Hypothalamus (tissue), 51 donors: Measurements from ENCODE around the gene RALGPS1.

Source experiments
- DNase-seq, 51 donors: peaks; one replicate each; lab custom pipeline; 2025; lab: John Stamatoyannopoulos, UW

RALGPS1 gene

GRCh38 chr9:127130661-127131538 lies 216.3 kb downstream of the RALGPS1 start:
- peak in 25 of 51 donors; percentile 17 to 69 (median 43) for DNase-seq

- no peak for DNase-seq
Measured at GRCh38 chr9:127131871-127132270, 217.3 kb downstream of the RALGPS1 start.

GRCh38 chr9:127132375-127132774 lies 217.8 kb downstream of the RALGPS1 start:
- no peak for DNase-seq

- DNase-seq = peak in 18 of 51 donors; percentile 22 to 81 (median 42)
Measured at GRCh38 chr9:127132921-127133647, 218.5 kb downstream of the RALGPS1 start.

DNA sequence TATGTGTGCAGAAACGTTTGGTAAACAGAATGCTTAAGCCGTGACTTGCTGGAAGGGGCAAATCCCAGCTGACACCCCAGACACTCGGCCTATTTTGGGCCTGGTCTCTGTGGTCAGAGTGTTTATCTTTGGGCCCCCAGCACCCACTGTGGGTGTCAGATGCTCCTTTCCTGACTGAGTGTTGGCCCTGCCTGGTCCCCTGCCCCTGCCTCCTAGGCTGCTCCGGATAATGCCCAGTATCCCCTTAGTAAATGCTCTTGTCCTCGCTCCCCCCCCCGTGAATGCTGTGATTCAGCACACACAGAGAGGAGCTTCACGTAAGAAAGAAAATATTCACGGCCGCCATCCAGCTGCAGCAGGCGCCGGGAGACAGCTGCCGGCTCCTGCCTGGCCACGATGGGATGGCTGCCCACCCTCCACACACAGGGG lies 219.2 kb downstream of the RALGPS1 start:
- DNase-seq = peak in 45 of 51 donors; percentile 28 to 92 (median 71)

DNA sequence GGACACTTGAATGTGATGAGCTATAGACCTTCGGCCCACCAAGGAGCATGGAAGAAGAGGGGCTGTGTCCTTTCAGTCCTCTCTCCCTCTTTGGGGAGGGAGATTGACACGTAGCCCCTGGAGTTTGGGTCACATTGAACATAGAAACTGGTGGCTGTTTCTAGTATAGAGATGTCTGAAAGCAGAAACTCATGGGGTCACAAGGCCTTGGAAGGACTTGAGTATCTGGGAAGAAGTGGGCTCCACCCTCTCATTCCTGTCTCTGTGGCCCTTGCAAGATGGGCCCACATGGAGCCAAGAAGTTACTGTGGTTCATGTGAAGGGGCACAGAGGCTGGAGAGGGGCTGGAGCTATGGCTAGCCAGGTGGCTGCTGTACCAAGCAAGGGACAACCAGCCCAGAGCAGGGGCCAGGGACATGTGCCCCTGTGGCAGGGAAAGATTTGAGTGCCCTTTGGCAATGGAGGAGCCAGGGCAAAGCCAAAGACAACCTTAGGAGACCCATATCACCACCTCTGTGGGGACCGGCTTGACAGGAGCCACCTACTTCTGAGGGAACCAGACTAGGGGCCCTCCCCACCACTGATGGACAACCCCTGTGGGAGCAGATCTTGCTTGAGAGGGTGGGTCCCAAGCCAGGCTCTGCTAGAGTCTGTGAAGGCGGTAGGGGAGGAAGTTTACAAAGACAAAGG lies 220.6 kb downstream of the RALGPS1 start:
- DNase-seq = no peak

GRCh38 chr9:127136081-127136879 lies 221.7 kb downstream of the RALGPS1 start:
- DNase-seq = no peak

- no peak for DNase-seq
Measured at GRCh38 chr9:127136880-127137639, 222.5 kb downstream of the RALGPS1 start.

DNA sequence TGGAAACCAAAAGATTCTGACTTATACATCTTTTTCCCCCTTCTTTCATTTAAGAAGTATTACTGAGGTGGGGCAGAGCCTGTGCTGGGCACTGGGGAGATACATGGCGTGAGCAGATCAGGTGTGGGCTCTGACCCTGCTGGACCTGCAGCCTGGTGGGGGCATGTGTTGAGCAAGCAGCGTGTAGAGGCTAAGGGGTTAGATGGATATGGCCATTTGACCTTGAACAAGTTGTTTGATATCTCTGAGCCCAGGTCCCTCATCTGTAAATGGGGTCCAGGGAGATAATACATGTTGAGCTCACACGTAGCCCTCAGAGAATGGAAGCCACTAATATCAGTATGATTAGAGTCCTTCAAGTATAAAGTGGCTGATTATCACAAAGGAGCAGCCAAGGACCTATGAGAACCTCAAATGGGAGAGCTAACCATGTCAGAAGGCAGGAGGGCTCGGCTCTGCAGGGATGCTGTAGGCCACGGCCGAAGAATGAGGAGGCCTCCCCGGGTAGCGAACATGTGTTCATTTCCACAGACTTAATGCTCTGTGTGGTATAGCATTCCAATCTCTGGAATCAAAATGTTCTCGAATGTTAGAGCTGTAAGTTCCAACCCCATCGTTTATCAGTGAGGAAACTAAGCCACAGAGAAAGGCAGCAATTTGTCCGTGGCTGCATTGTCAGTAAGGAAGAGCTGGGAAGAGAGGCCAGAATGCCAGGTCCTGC lies 223.2 kb downstream of the RALGPS1 start:
- DNase-seq = no peak

- no peak for DNase-seq
Measured at GRCh38 chr9:127138444-127138843, 223.9 kb downstream of the RALGPS1 start.

GRCh38 chr9:127139071-127139731 lies 224.6 kb downstream of the RALGPS1 start:
- DNase-seq = no peak

GRCh38 chr9:127139775-127140174 lies 225.2 kb downstream of the RALGPS1 start:
- no peak for DNase-seq

GRCh38 chr9:127140181-127140580 lies 225.6 kb downstream of the RALGPS1 start:
- DNase-seq = no peak

- DNase-seq = no peak
Measured at GRCh38 chr9:127140842-127141675, 226.5 kb downstream of the RALGPS1 start.

- no peak for DNase-seq
Measured at GRCh38 chr9:127142291-127142690, 227.7 kb downstream of the RALGPS1 start.

- DNase-seq = no peak
Measured at GRCh38 chr9:127142931-127143464, 228.4 kb downstream of the RALGPS1 start.

GRCh38 chr9:127143920-127144465 lies 229.4 kb downstream of the RALGPS1 start:
- DNase-seq = no peak
